ENCODE measurements around the gene FHL3. TPM values are rescaled to one million over a fixed set of nuclear protein-coding genes. Genes with fewer than 3 reads are reported as not detected.

Gene FHL3
- total RNA-seq, 1 donor from 2014 or later: 12.6 TPM

DNA sequence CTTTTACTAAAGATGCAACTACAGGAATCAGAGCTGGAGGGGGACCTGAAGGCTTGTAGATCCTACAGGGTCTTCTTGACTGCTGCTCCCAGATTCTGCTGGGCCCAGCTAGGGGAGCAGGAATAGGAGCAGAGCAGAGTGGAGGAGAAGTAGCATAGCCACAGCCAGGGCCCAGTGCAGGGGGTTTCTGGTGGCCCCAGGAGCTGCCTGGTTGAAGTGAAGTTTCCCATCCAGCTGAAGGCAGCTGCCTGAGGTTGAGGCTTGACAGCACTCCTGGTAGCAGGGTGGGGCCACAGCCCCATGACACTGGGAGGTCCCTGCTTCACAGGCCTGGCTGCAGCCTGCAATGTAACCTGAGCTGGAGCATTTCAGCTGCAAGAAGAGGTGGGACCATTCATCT lies 56.5 kb downstream of the FHL3 start:
- intact Hi-C loops (cut with micrococcal nuclease): loop anchor here (5.0 kb wide), 1 partner anchor 92 kb away; the partner anchor contains the start of gene MTF1

DNA sequence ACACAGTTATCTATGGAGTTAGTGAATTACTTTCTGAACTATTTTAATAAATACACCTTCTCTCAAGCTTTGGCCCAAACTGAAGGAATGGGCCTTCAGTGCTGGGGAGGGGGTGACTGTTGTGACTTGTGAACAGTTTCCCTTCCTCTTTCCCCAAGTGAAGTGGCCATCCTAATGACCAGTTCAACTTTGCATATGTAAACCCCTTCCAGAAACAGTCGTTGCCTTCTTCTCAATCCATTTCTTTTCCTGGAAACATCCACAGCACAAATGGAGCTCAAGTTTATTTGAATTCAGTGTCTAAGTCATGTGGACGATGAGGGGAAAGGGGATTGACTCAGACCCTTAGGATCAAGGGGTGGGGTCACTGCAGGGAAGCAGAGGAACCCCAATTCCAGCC lies 57.1 kb downstream of the FHL3 start:
- intact Hi-C loops (cut with micrococcal nuclease): loop anchor here (5.0 kb wide), 1 partner anchor 91 kb away; the partner anchor contains the start of gene MTF1

DNA sequence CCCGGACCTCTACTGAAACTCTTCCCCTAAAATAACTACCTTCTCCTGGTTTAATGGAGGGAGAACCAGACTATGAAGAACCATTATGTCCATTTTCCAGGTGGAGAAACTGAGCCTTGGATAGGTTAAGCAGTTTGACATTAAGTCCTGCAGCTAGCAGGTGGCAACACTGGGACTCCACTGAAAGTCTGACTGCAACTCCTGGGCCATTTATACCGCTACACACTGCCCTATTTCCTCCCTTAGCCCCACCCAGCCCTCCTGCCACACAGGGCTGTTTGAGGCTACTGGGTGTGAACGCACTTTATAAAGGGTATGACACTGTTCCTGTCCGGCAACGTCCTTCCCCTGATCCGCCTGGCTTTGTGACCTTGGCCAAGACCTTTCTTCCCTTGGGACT lies 58.0 kb downstream of the FHL3 start:
- intact Hi-C loops (cut with micrococcal nuclease): loop anchor here (1.0 to 5.0 kb wide), 6 partner anchors 16 to 255 kb away; partner anchors contain the start of genes CDCA8, MTF1, SF3A3 and UTP11

Other genes starting within 250 kb of the FHL3 start
- 0.05 TPM in 1 of 2 replicates, not detected in the other for gene EPHA10, start 240.4 kb downstream of the FHL3 start, total RNA-seq
- gene MANEAL, start 211.7 kb downstream of the FHL3 start, total RNA-seq: 3.4 and 3.7 TPM in 2 replicates
- 19.9 and 21.9 TPM in 2 replicates for gene C1orf122, start 197.7 kb downstream of the FHL3 start, total RNA-seq
- 28.8 and 31.3 TPM in 2 replicates for gene YRDC, start 197.3 kb downstream of the FHL3 start, total RNA-seq
- 23.2 and 31.7 TPM in 2 replicates for gene MTF1, start 145.9 kb downstream of the FHL3 start, total RNA-seq
- gene INPP5B, start 58.5 kb downstream of the FHL3 start, total RNA-seq: 29.0 and 30.9 TPM in 2 replicates
- gene SF3A3, start 15.5 kb downstream of the FHL3 start, total RNA-seq: 93.8 and 94.2 TPM in 2 replicates
- gene UTP11, start 7.2 kb upstream of the FHL3 start, total RNA-seq: 45.5 and 56.2 TPM in 2 replicates
- 0.17 and 0.22 TPM in 2 replicates for gene POU3F1, start 41.3 kb upstream of the FHL3 start, total RNA-seq

All from T-helper 1 cell treated with Interleukin-12 subunit alpha and Interleukin-12 subunit beta and Interleukin-4 antibody, amounts not matched to agents 30 ng/mL and 1 ng/mL, for 36 hours (primary cell).